H9 (cell line): ENCODE measurements around the gene MYOM1. TPM values are rescaled to one million over a fixed set of nuclear protein-coding genes. Genes with fewer than 3 reads are reported as not detected.
A peak's percentile ranks its signal among the peaks of the same experiment; 100 is the strongest.

ENCODE experiments used
- DNase-seq: peaks from one replicate; pipeline ENCODE4 v3.0.0-alpha.2; 2017
- H2AFZ ChIP-seq: one replicate; pipeline ENCODE4 v1.6.1; 2013; ENCODE audit warnings: mild to moderate bottlenecking, low read length, control low read depth, moderate library complexity
- H2AK5ac ChIP-seq: 2 replicates; pipeline ENCODE4 v1.6.1; 2013; ENCODE audit warnings: low read length, control low read depth, mixed read lengths; ENCODE audit not compliant: insufficient read length
- H2BK120ac ChIP-seq: one replicate; pipeline ENCODE4 v1.6.1; 2013; ENCODE audit warnings: low read depth, mild to moderate bottlenecking, low read length, control low read depth, inconsistent platforms; ENCODE audit not compliant: poor library complexity, severe bottlenecking
- H2BK12ac ChIP-seq: 2 replicates; pipeline ENCODE4 v1.6.1; 2013; ENCODE audit warnings: low read length, control low read depth, mixed read lengths, low read depth; ENCODE audit not compliant: insufficient read length
- H2BK15ac ChIP-seq: 2 replicates; pipeline ENCODE4 v1.6.1; 2013; ENCODE audit warnings: low read depth, low read length, control low read depth
- H2BK20ac ChIP-seq: one replicate; pipeline ENCODE4 v1.6.1; 2013; ENCODE audit warnings: low read depth, mild to moderate bottlenecking, low read length, control low read depth, inconsistent platforms; ENCODE audit not compliant: poor library complexity, severe bottlenecking
- H2BK5ac ChIP-seq: 2 replicates; pipeline ENCODE4 v1.6.1; 2013; ENCODE audit warnings: low read length, control low read depth, mixed read lengths; ENCODE audit not compliant: insufficient read length
- H3K14ac ChIP-seq: 2 replicates; pipeline ENCODE4 v1.6.1; 2013; ENCODE audit warnings: low read length, control low read depth; ENCODE audit not compliant: insufficient read depth
- H3K18ac ChIP-seq: 2 replicates; pipeline ENCODE4 v1.6.1; 2013; ENCODE audit warnings: low read depth, mild to moderate bottlenecking, mixed read lengths, low read length, control low read depth; ENCODE audit not compliant: insufficient read length
- H3K23ac ChIP-seq: 2 replicates; pipeline ENCODE4 v1.6.1; 2013; ENCODE audit warnings: low read length, control low read depth, mixed read lengths, low read depth; ENCODE audit not compliant: insufficient read length
- H3K23me2 ChIP-seq: 2 replicates; pipeline ENCODE4 v1.6.1; 2013; ENCODE audit warnings: low read depth, mild to moderate bottlenecking, mixed read lengths, low read length, control low read depth; ENCODE audit not compliant: insufficient read length, poor library complexity, severe bottlenecking
- H3K27ac ChIP-seq: 2 replicates; pipeline ENCODE4 v1.5.1; 2013; ENCODE audit warnings: low read length, control low read depth, mixed read lengths, low read depth; ENCODE audit not compliant: insufficient read length
- H3K27me3 ChIP-seq: 2 replicates; pipeline ENCODE4 v1.6.1; 2013; ENCODE audit warnings: low read length, control low read depth, inconsistent platforms; ENCODE audit not compliant: insufficient read depth
- H3K4ac ChIP-seq: 2 replicates; pipeline ENCODE4 v1.6.1; 2013; ENCODE audit warnings: low read depth, mild to moderate bottlenecking, control low read depth, inconsistent platforms, low read length, moderate library complexity
- H3K4me1 ChIP-seq: 2 replicates; pipeline ENCODE4 v1.6.1; 2013; ENCODE audit warnings: low read length, control low read depth, inconsistent platforms; ENCODE audit not compliant: insufficient read depth
- H3K4me2 ChIP-seq: 2 replicates; pipeline ENCODE4 v1.6.1; 2013; ENCODE audit warnings: low read length, control low read depth, mixed read lengths; ENCODE audit not compliant: insufficient read length, insufficient read depth
- H3K56ac ChIP-seq: 2 replicates; pipeline ENCODE4 v1.6.1; 2013; ENCODE audit warnings: low read depth, mild to moderate bottlenecking, mixed read lengths, low read length, control low read depth; ENCODE audit not compliant: insufficient read length
- H3K79me1 ChIP-seq: 2 replicates; pipeline ENCODE4 v1.6.1; 2013; ENCODE audit warnings: low read depth, mild to moderate bottlenecking, moderate library complexity, low read length, control low read depth, inconsistent platforms; ENCODE audit not compliant: insufficient read depth, poor library complexity, severe bottlenecking
- H3K79me2 ChIP-seq: 2 replicates; pipeline ENCODE4 v1.6.1; 2013; ENCODE audit warnings: low read length, control low read depth, inconsistent platforms; ENCODE audit not compliant: insufficient read depth
- H3K9ac ChIP-seq: 2 replicates; pipeline ENCODE4 v1.6.1; 2013; ENCODE audit warnings: low read length, control low read depth, mixed read lengths; ENCODE audit not compliant: insufficient read length; ENCODE audit errors: extremely low read depth
- H3K9me3 ChIP-seq: one replicate; pipeline ENCODE4 v1.6.1; 2013; ENCODE audit warnings: low read depth, low read length, inconsistent platforms; ENCODE audit not compliant: control insufficient read depth
- H3T11ph ChIP-seq: one replicate; pipeline ENCODE4 v1.6.1; 2013; ENCODE audit warnings: mild to moderate bottlenecking, low read length, control low read depth, inconsistent platforms
- H4K20me1 ChIP-seq: one replicate; pipeline ENCODE4 v1.6.1; 2013; ENCODE audit not compliant: control insufficient read depth, insufficient read length, insufficient read depth
- H4K5ac ChIP-seq: 2 replicates; pipeline ENCODE4 v1.6.1; 2013; ENCODE audit warnings: low read depth, mild to moderate bottlenecking, mixed read lengths, low read length, control low read depth; ENCODE audit not compliant: insufficient read length
- H4K8ac ChIP-seq: replicated peaks from 2 replicates; pipeline ENCODE4 v1.6.1; 2013; ENCODE audit warnings: low read length, control low read depth, mixed read lengths, low read depth; ENCODE audit not compliant: insufficient read length
- H4K91ac ChIP-seq: 2 replicates; pipeline ENCODE4 v1.6.1; 2013; ENCODE audit warnings: low read depth, mild to moderate bottlenecking, moderate library complexity, mixed read lengths, low read length, control low read depth; ENCODE audit not compliant: insufficient read length
- H3K27ac Mint-ChIP-seq, 3 experiments: 2 replicates in 2 of 3; 3 replicates in 1 of 3; pipeline ENCODE4 v1.8.0; 2020 to 2021; ENCODE audit warnings: mixed read lengths in 3 of 3, mild to moderate bottlenecking in 1 of 3, moderate library complexity in 1 of 3
- H3K27me3 Mint-ChIP-seq: 2 replicates; pipeline ENCODE4 v1.8.0; 2021; ENCODE audit warnings: low read depth, mild to moderate bottlenecking, moderate library complexity, mixed read lengths
- H3K36me3 Mint-ChIP-seq, 3 experiments: 2 replicates in 2 of 3; 3 replicates in 1 of 3; pipeline ENCODE4 v1.8.0; 2020 to 2021; ENCODE audit warnings: low read depth in 3 of 3, mixed read lengths in 3 of 3; ENCODE audit not compliant: insufficient read depth in 1 of 3
- H3K4me1 Mint-ChIP-seq, 2 experiments: 2 replicates each; pipeline ENCODE4 v1.8.0; 2020; ENCODE audit warnings: mixed read lengths in 2 of 2
- H3K4me3 Mint-ChIP-seq, 2 experiments: 2 replicates in 1 of 2; 3 replicates in 1 of 2; pipeline ENCODE4 v1.8.0; 2020 to 2021; ENCODE audit warnings: mild to moderate bottlenecking in 2 of 2, mixed read lengths in 2 of 2, moderate library complexity in 1 of 2
- H3K9me3 Mint-ChIP-seq, 2 experiments: 2 replicates in 1 of 2; 3 replicates in 1 of 2; pipeline ENCODE4 v1.8.0; 2020; ENCODE audit warnings: mild to moderate bottlenecking in 2 of 2, mixed read lengths in 2 of 2, moderate library complexity in 1 of 2
- CTCF ChIP-seq: fragments of 200-600 bp; sonication (generic); conservative IDR thresholded peaks from 3 replicates; pipeline ENCODE4 v1.8.0; 2021; ENCODE audit warnings: antibody characterized with exemption, mild to moderate bottlenecking
- WGBS: extraction: QIAGEN DNeasy Blood & Tissue Kit; methylation state at CpG from one replicate; pipeline ENCODE4 v1.1.7; 2013; ENCODE audit warnings: missing lambda C conversion rate, low lambda C conversion rate, mixed read lengths; ENCODE audit not compliant: insufficient read length; ENCODE audit errors: extremely low coverage; 5-methylcytosine and 5-hydroxymethylcytosine counted together
- total RNA-seq: library from RNA; stranded (reverse); gene quantifications from 2 replicates; pipeline ENCODE4 v1.2.1, GENCODE V29; 2021

The MYOM1 gene
- total RNA-seq, 1 experiment from 2014 or later = 0.17 TPM

- Histone ChIP-seq H4K91ac (no peak overlapping the region), H2AFZ (no peak overlapping the region), H2BK120ac (no peak overlapping the region), H2AK5ac (no peak overlapping the region), H2BK5ac (no peak overlapping the region), H2BK15ac (no peak overlapping the region), H2BK12ac (no peak overlapping the region), H3K27me3 (no peaks in the 10 kb centered on the region), H4K5ac (no peak overlapping the region), H3T11ph (no peak overlapping the region), H3K79me1 (no peaks in the 10 kb centered on the region), H3K23ac (no peak overlapping the region), H3K79me2 (no peaks in the 10 kb centered on the region), H3K9ac (no peak overlapping the region), H3K18ac (no peak overlapping the region), H3K23me2 (no peaks in the 10 kb centered on the region), H3K9me3 (no peaks in the 10 kb centered on the region), H3K27ac (no peak overlapping the region), H3K4ac (no peak overlapping the region), H4K20me1 (no peaks in the 10 kb centered on the region), H3K14ac (no peak overlapping the region), H3K4me1 (no peaks in the 10 kb centered on the region), H4K8ac (no peak overlapping the region), H2BK20ac (no peak overlapping the region), H3K4me2 (no peak overlapping the region), H3K56ac (no peak overlapping the region)
- no CpG with 5 or more reads among the region's 5 CpGs for WGBS
- no peak overlapping the region for H3K4me3 Mint-ChIP-seq
- H3K9me3 Mint-ChIP-seq = no peaks in the 10 kb centered on the region
- H3K27me3 Mint-ChIP-seq = no peaks in the 10 kb centered on the region; the same call in 1 of the 2 replicates
- TF ChIP-seq CTCF = no peak
- H3K4me1 Mint-ChIP-seq = peaks cover 20% of the 10 kb centered on the region in 2 experiments
- no peak for DNase-seq
- peak overlapping the region in 1 of 3 experiments; percentile 83; a peak in 1 of 7 replicates for H3K27ac Mint-ChIP-seq
- no peaks in the 10 kb centered on the region for H3K36me3 Mint-ChIP-seq
Observed at GRCh38 chr18:3041843-3042242, 177.9 kb downstream of the MYOM1 start.
